ENCODE results near the gene RIPK4. TPM values are rescaled to one million over a fixed set of nuclear protein-coding genes. Genes with fewer than 3 reads are reported as not detected.

Gene RIPK4
- total RNA-seq, 4 donors from 2014 or later: 4.4 to 20.5 (median 10.6) TPM

DNA sequence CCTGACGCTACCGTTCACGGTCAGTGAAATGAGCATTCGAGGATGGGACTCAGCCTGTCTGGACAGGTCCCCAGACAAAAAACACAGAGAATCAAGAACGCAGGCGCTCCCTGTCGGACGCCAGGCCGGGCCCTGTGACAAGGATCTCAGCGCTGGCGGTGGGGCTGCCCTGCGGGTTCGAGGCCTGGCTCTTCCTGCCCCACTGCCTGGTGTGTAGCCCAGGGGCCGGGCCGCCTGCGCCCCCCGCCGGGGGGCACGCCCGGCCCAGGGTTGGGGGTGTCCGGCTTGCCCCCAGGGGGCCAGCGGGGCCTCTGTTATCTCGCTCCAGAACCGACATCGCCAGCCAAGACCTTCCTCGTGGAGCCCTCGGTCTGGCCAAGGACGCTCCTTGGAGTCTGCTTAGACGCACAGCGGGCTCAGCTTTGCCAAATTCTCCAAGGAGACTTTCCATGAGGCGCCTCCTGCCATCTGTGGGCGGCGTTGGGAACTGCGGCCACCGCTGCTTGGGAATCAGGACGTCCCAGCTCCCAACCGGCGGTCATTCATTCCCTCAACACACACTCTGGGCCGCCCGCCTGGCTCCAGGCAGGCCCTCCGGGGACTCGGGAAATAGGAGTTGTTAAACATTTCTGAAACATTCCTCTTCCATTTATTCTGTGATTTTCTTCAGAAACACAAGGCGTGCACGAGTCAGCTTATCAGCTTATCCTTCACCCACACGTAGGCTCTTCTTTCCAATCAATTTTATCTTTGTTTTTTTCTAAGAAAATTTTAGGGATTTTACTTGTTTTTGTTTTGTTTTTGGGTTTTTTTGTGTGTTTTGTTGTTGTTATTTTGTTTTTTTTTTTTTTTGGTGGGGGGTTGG, 11.3 kb upstream of the RIPK4 start:
- TF ChIP-seq POLR2A (IDR thresholded peaks at IDR 0.05) (no peak), POLR2AphosphoS5 (IDR thresholded peaks at IDR 0.05) (no peak), EP300 (IDR thresholded peaks at IDR 0.05; ENCODE audit: low read depth) (no peak)
- TF ChIP-seq, protein P1, sequence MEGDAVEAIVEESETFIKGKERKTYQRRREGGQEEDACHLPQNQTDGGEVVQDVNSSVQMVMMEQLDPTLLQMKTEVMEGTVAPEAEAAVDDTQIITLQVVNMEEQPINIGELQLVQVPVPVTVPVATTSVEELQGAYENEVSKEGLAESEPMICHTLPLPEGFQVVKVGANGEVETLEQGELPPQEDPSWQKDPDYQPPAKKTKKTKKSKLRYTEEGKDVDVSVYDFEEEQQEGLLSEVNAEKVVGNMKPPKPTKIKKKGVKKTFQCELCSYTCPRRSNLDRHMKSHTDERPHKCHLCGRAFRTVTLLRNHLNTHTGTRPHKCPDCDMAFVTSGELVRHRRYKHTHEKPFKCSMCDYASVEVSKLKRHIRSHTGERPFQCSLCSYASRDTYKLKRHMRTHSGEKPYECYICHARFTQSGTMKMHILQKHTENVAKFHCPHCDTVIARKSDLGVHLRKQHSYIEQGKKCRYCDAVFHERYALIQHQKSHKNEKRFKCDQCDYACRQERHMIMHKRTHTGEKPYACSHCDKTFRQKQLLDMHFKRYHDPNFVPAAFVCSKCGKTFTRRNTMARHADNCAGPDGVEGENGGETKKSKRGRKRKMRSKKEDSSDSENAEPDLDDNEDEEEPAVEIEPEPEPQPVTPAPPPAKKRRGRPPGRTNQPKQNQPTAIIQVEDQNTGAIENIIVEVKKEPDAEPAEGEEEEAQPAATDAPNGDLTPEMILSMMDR (IDR thresholded peaks at IDR 0.05): peak; percentile 92 to 95 (median 92)
- Histone ChIP-seq H3K27me3 (peaks cover 87% of the 10 kb centered on the region), H3K27ac (peak overlapping the region in 1 of 4 donors; percentile 8), H3K9me3 (no peaks in the 10 kb centered on the region), H3K4me3 (no peak overlapping the region), H3K36me3 (no peaks in the 10 kb centered on the region), H3K4me1 (peaks cover 11 to 26% (median 19%) of the 10 kb centered on the region in 4 donors)
- peak; percentile 90 for DNase-seq
- WGBS, 2 donors (ENCODE audit: low coverage in 1 of 2): 10 to 34% methylated on average over 3 to 29 of the region's 45 CpGs
- in situ Hi-C loops (cut with MboI; ENCODE audit: low pct_ligation_motif_present in 1 of 4, low pct_unique_long_range_greater_than_20kb in 1 of 4, low sequenced_read_pairs in 3 of 4): loop anchor here (5.0 to 25.0 kb wide), 3 partner anchors 141 to 166 kb away; no protein-coding TSS in a partner anchor
- intact Hi-C loops (cut with DNase I; ENCODE audit: low total_unique reads): loop anchor here (2.0 to 5.0 kb wide), 2 partner anchors 165 to 496 kb away; no protein-coding TSS in a partner anchor

DNA sequence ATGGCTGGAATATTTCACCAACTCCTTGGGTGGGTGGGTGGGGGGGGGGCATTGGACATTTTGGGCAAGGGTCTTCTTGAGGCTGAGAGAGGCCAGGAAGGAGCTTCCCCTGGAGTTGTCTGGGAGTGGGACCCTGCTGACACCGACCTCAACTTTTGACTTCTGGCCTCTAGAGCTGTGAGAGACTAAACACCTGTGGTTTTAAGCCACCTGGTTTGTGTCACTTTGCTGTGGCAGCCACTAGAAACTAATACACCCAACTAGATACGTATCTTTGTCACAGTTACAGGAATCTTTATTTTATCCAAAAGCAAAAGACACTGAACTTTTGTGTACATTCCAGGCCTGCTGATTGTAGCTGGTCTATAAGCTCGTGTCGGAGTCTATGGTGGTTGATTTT, 9.9 kb upstream of the RIPK4 start:
- Histone ChIP-seq H3K36me3 (no peaks in the 10 kb centered on the region), H3K27me3 (peaks cover 87% of the 10 kb centered on the region), H3K27ac (no peak overlapping the region), H3K4me1 (peaks cover 11 to 20% (median 17%) of the 10 kb centered on the region in 4 donors), H3K9me3 (no peaks in the 10 kb centered on the region), H3K4me3 (no peak overlapping the region)
- 78 to 92% methylated on average over 4 of the region's 4 CpGs for WGBS, 2 donors (ENCODE audit: low coverage in 1 of 2)
- DNase-seq: no peak
- intact Hi-C loops (cut with DNase I; ENCODE audit: low total_unique reads): loop anchor here (2.0 to 5.0 kb wide), 2 partner anchors 164 to 494 kb away; no protein-coding TSS in a partner anchor
- TF ChIP-seq POLR2AphosphoS5 (IDR thresholded peaks at IDR 0.05) (no peak), EP300 (IDR thresholded peaks at IDR 0.05; ENCODE audit: low read depth) (no peak), POLR2A (IDR thresholded peaks at IDR 0.05) (no peak)
- TF ChIP-seq, protein P1 (IDR thresholded peaks at IDR 0.05): no peak
- in situ Hi-C loops (cut with MboI; ENCODE audit: low pct_ligation_motif_present in 1 of 4, low pct_unique_long_range_greater_than_20kb in 1 of 4, low sequenced_read_pairs in 3 of 4): loop anchor here (5.0 to 25.0 kb wide), 3 partner anchors 139 to 164 kb away; no protein-coding TSS in a partner anchor

DNA sequence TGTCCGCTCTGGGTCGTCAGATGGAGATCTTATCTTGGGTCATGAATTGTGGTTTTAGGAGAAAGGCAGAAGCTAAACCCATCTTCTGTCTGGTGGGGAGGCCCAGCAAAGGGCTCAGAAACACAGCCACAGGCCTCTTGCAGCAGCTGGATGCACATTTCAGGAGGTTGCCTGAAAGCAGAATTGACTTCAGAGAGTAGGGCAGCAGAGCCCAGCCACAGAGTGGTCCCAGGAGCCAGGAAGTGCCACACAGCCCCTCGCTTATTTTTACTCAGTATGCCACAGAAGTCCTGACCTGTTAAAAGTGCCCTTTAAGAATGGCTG, 8.3 kb upstream of the RIPK4 start:
- Histone ChIP-seq H3K9me3 (no peaks in the 10 kb centered on the region), H3K36me3 (no peaks in the 10 kb centered on the region), H3K4me3 (no peak overlapping the region), H3K27me3 (peaks cover 84% of the 10 kb centered on the region), H3K4me1 (peaks cover 11 to 20% (median 15%) of the 10 kb centered on the region in 4 donors), H3K27ac (no peak overlapping the region)
- WGBS, 2 donors (ENCODE audit: low coverage in 1 of 2): 58% methylated on average over 3 of the region's 3 CpGs; no CpG with 5 or more reads in 1 of the 2 donors
- intact Hi-C loops (cut with DNase I; ENCODE audit: low total_unique reads) (loop anchor here (5.0 kb wide), 1 partner anchor 493 kb away; no protein-coding TSS in a partner anchor), in situ Hi-C loops (cut with MboI; ENCODE audit: low pct_ligation_motif_present in 1 of 4, low pct_unique_long_range_greater_than_20kb in 1 of 4, low sequenced_read_pairs in 3 of 4) (loop anchor here (5.0 to 25.0 kb wide), 3 partner anchors 138 to 163 kb away; no protein-coding TSS in a partner anchor)
- no peak for DNase-seq
- TF ChIP-seq POLR2A (IDR thresholded peaks at IDR 0.05): no peak
- no peak for TF ChIP-seq EP300 (IDR thresholded peaks at IDR 0.05; ENCODE audit: low read depth)
- TF ChIP-seq, protein P1 (IDR thresholded peaks at IDR 0.05): no peak
- TF ChIP-seq POLR2AphosphoS5 (IDR thresholded peaks at IDR 0.05): no peak

DNA sequence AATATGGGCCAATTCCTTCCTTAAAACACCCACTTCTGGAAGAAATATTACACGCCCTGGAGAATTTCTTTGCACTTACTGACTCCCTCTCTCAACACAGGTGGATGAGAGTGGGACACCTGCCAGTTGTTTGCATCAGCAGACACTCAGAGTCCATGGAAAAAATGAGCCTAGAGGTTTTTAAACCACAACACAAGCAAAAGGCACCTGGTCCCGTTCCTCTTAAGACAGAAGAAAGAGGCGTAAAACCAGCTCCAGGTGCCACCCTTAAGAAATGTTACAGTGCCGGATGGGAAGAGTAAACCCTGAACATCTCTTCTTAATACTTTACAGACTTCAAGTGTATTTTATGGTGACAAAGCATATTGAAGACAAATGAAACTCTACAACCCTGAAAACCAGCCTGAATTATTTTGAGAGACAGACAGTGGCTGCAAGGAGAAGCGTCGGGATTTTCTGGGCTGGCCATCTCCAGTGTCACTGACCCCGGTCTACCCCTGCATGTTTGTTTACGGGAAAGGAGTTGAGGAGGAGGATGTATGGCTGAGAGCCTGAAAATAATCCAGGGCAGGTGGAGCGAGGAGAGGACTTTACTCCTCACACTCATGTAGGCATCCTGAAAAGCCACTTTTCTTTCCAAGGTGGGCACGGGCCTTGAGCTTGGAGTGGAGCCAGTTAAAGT, 7.8 kb upstream of the RIPK4 start:
- in situ Hi-C loops (cut with MboI; ENCODE audit: low pct_ligation_motif_present in 1 of 4, low pct_unique_long_range_greater_than_20kb in 1 of 4, low sequenced_read_pairs in 3 of 4) (loop anchor here (5.0 to 25.0 kb wide), 3 partner anchors 137 to 162 kb away; no protein-coding TSS in a partner anchor), intact Hi-C loops (cut with DNase I; ENCODE audit: low total_unique reads) (loop anchor here (5.0 kb wide), 1 partner anchor 492 kb away; no protein-coding TSS in a partner anchor)
- DNase-seq: no peak
- Histone ChIP-seq H3K27ac (no peak overlapping the region), H3K27me3 (peaks cover 83% of the 10 kb centered on the region), H3K36me3 (no peaks in the 10 kb centered on the region), H3K9me3 (no peaks in the 10 kb centered on the region), H3K4me1 (peaks cover 10 to 20% (median 15%) of the 10 kb centered on the region in 4 donors), H3K4me3 (no peak overlapping the region)
- no peak for TF ChIP-seq EP300 (IDR thresholded peaks at IDR 0.05; ENCODE audit: low read depth)
- TF ChIP-seq, protein P1 (IDR thresholded peaks at IDR 0.05): no peak
- no peak for TF ChIP-seq POLR2A (IDR thresholded peaks at IDR 0.05)
- no peak for TF ChIP-seq POLR2AphosphoS5 (IDR thresholded peaks at IDR 0.05)
- 40 to 46% methylated on average over 10 of the region's 10 CpGs for WGBS, 2 donors (ENCODE audit: low coverage in 1 of 2)

All from transverse colon (tissue), 4 donors.